SK-N-SH treated with all-trans-retinoic acid at 6 μM for 48 hours (cell line): ENCODE results near the gene DNM2.

Source experiments
- ATAC-seq: fragments of 200-7000 bp; cut with Tn5 transposase; 3 replicates; pipeline ENCODE4 v1.9.1; 2020; ENCODE audit warnings: mild to moderate bottlenecking, moderate library complexity
- ARNTL ChIP-seq: fragments of 450-650 bp; formaldehyde crosslinking; IDR thresholded peaks from 2 replicates; pipeline ENCODE4 v1.5.0; 2020; ENCODE audit warnings: low read depth, mild to moderate bottlenecking, moderate library complexity, borderline replicate concordance
- BACH2 ChIP-seq: fragments of 250-450 bp; sonication (Bioruptor Pico); IDR thresholded peaks from 2 replicates; pipeline ENCODE4 v1.9.0; 2021; ENCODE audit warnings: mild to moderate bottlenecking, borderline replicate concordance
- CSDC2 ChIP-seq: fragments of 250-450 bp; sonication (Bioruptor Pico); IDR thresholded peaks from 2 replicates; pipeline ENCODE4 v1.5.0; 2020; ENCODE audit warnings: mild to moderate bottlenecking, moderate library complexity
- ESRRG ChIP-seq: fragments of 250-450 bp; sonication (Bioruptor Pico); IDR thresholded peaks from 2 replicates; pipeline ENCODE4 v1.6.1; 2021; ENCODE audit warnings: mild to moderate bottlenecking
- GLIS3 ChIP-seq: fragments of 250-450 bp; sonication (Bioruptor Pico); IDR thresholded peaks from 2 replicates; pipeline ENCODE4 v1.5.0; 2020; ENCODE audit warnings: mild to moderate bottlenecking, moderate library complexity
- ISL1 ChIP-seq: fragments of 250-450 bp; sonication (Bioruptor Pico); IDR thresholded peaks from 2 replicates; pipeline ENCODE4 v2.1.2; 2022; ENCODE audit warnings: mild to moderate bottlenecking, moderate library complexity
- OSR1 ChIP-seq: fragments of 250-450 bp; sonication (Bioruptor Pico); IDR thresholded peaks from 2 replicates; pipeline ENCODE4 v1.8.0; 2022; ENCODE audit warnings: moderate library complexity, mild to moderate bottlenecking, inconsistent platforms
- PPARA ChIP-seq: fragments of 250-450 bp; sonication (Bioruptor Pico); IDR thresholded peaks from 2 replicates; pipeline ENCODE4 v1.5.0; 2020; ENCODE audit warnings: mild to moderate bottlenecking, borderline replicate concordance
- RARB ChIP-seq: fragments of 250-450 bp; sonication (Bioruptor Pico); IDR thresholded peaks from 2 replicates; pipeline ENCODE4 v1.8.0; 2021; ENCODE audit warnings: mild to moderate bottlenecking, moderate library complexity
- SNAI2 ChIP-seq: fragments of 250-450 bp; sonication (Bioruptor Pico); IDR thresholded peaks from 2 replicates; pipeline ENCODE4 v1.5.0; 2020; ENCODE audit warnings: mild to moderate bottlenecking, moderate library complexity
- TCF4 ChIP-seq: fragments of 250-450 bp; sonication (Bioruptor Pico); IDR thresholded peaks from 2 replicates; pipeline ENCODE4 v1.8.0; 2021; ENCODE audit warnings: mild to moderate bottlenecking, moderate library complexity, borderline replicate concordance
- TOX ChIP-seq: fragments of 250-450 bp; sonication (Bioruptor Pico); IDR thresholded peaks from 2 replicates; pipeline ENCODE4 v1.8.0; 2021; ENCODE audit warnings: mild to moderate bottlenecking, moderate library complexity, borderline replicate concordance
- TSHZ2 ChIP-seq: fragments of 250-450 bp; sonication (Bioruptor Pico); IDR thresholded peaks from 2 replicates; pipeline ENCODE4 v1.5.0; 2020; ENCODE audit warnings: mild to moderate bottlenecking, moderate library complexity
- ZC3H10 ChIP-seq: fragments of 250-450 bp; sonication (Bioruptor Pico); IDR thresholded peaks from 2 replicates; pipeline ENCODE4 v1.5.1; 2021; ENCODE audit warnings: mild to moderate bottlenecking, moderate library complexity
- ZFP3 ChIP-seq: fragments of 250-450 bp; sonication (Bioruptor Pico); IDR thresholded peaks from 2 replicates; pipeline ENCODE4 v1.5.0; 2020; ENCODE audit warnings: mild to moderate bottlenecking, moderate library complexity
- ZFP30 ChIP-seq: fragments of 450-650 bp; formaldehyde crosslinking; IDR thresholded peaks from 2 replicates; pipeline ENCODE4 v1.5.0; 2022; ENCODE audit warnings: mild to moderate bottlenecking, moderate library complexity
- ZNF565 ChIP-seq: fragments of 450-650 bp; formaldehyde crosslinking; conservative IDR thresholded peaks from 2 replicates; pipeline ENCODE4 v1.5.0; 2020; ENCODE audit warnings: low read depth, mild to moderate bottlenecking, moderate library complexity
- ZNF70 ChIP-seq: fragments of 450-650 bp; formaldehyde crosslinking; IDR thresholded peaks from 2 replicates; pipeline ENCODE4 v1.5.0; 2020; ENCODE audit warnings: mild to moderate bottlenecking, moderate library complexity
- ZNF8 ChIP-seq: fragments of 450-650 bp; formaldehyde crosslinking; IDR thresholded peaks from 2 replicates; pipeline ENCODE4 v1.5.0; 2020; ENCODE audit warnings: mild to moderate bottlenecking, moderate library complexity
- TF ChIP-seq, protein P1 (sequence below): fragments of 250-450 bp; sonication (Bioruptor Pico); IDR thresholded peaks from 2 replicates; pipeline ENCODE4 v1.8.0; 2021; ENCODE audit warnings: low read depth, mild to moderate bottlenecking, moderate library complexity, borderline replicate concordance
- TF ChIP-seq, protein P2 (sequence below): fragments of 250-450 bp; sonication (Bioruptor Pico); IDR thresholded peaks from 2 replicates; pipeline ENCODE4 v1.5.1; 2021; ENCODE audit warnings: mild to moderate bottlenecking, moderate library complexity

DNM2 gene

DNA sequence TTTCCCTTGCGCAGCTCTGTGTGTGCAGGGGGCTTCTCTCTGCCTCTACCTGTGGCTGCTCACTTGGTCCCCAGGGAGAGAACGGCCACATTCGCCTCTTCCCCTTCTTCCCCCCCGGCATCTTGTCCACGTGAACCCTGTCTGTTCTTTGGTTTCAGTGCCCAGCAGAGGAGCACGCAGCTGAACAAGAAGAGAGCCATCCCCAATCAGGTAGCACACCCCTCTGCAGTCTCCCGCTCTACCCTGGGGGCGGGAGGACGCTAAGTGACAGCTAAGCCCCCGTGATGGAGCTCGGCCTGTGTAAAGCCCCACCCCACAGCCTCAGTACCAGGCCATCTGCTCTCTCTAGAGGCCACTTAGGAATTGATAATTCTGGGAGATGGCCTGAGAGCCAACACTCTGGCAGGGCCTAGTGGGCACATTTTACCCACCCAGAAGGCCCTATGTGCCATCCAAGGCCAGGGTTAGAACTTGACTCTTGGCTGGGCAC lies 87.9 kb downstream of the DNM2 start:
- no peak for ATAC-seq
- no peak for TF ChIP-seq GLIS3 (CRISPR knock-in tag)
- no peak for TF ChIP-seq CSDC2 (CRISPR knock-in tag)
- no peak for TF ChIP-seq ZFP3 (CRISPR knock-in tag)
- TF ChIP-seq, protein P1, sequence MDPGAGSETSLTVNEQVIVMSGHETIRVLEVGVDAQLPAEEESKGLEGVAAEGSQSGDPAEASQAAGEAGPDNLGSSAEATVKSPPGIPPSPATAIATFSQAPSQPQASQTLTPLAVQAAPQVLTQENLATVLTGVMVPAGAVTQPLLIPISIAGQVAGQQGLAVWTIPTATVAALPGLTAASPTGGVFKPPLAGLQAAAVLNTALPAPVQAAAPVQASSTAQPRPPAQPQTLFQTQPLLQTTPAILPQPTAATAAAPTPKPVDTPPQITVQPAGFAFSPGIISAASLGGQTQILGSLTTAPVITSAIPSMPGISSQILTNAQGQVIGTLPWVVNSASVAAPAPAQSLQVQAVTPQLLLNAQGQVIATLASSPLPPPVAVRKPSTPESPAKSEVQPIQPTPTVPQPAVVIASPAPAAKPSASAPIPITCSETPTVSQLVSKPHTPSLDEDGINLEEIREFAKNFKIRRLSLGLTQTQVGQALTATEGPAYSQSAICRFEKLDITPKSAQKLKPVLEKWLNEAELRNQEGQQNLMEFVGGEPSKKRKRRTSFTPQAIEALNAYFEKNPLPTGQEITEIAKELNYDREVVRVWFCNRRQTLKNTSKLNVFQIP, result no peak
- no peak for TF ChIP-seq BACH2 (CRISPR knock-in tag)
- no peak for TF ChIP-seq ZNF565 (CRISPR knock-in tag)
- TF ChIP-seq ZNF70, result no peak
- TF ChIP-seq, protein P2, sequence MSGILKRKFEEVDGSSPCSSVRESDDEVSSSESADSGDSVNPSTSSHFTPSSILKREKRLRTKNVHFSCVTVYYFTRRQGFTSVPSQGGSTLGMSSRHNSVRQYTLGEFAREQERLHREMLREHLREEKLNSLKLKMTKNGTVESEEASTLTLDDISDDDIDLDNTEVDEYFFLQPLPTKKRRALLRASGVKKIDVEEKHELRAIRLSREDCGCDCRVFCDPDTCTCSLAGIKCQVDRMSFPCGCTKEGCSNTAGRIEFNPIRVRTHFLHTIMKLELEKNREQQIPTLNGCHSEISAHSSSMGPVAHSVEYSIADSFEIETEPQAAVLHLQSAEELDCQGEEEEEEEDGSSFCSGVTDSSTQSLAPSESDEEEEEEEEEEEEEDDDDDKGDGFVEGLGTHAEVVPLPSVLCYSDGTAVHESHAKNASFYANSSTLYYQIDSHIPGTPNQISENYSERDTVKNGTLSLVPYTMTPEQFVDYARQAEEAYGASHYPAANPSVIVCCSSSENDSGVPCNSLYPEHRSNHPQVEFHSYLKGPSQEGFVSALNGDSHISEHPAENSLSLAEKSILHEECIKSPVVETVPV (CRISPR knock-in tag), result no peak
- TF ChIP-seq ZFP30 (CRISPR knock-in tag), result no peak
- TF ChIP-seq ISL1 (CRISPR knock-in tag), result no peak
- TF ChIP-seq ESRRG (CRISPR knock-in tag), result no peak
- no peak for TF ChIP-seq TCF4 (CRISPR knock-in tag)

GRCh38 chr19:10808937-10809649 lies 91.2 kb downstream of the DNM2 start:
- no peak for ATAC-seq
- TF ChIP-seq RARB (CRISPR knock-in tag), result no peak
- no peak for TF ChIP-seq BACH2 (CRISPR knock-in tag)
- TF ChIP-seq OSR1, result no peak
- no peak for TF ChIP-seq ARNTL (CRISPR knock-in tag)

GRCh38 chr19:10809651-10810285 lies 91.9 kb downstream of the DNM2 start:
- no peak for TF ChIP-seq RARB (CRISPR knock-in tag)
- no peak for TF ChIP-seq ISL1 (CRISPR knock-in tag)
- no peak for TF ChIP-seq TOX (CRISPR knock-in tag)
- no peak for TF ChIP-seq TSHZ2
- TF ChIP-seq GLIS3 (CRISPR knock-in tag), result no peak
- no peak for TF ChIP-seq TCF4 (CRISPR knock-in tag)
- no peak for TF ChIP-seq ZNF70
- TF ChIP-seq ESRRG (CRISPR knock-in tag), result no peak
- no peak for TF ChIP-seq ARNTL (CRISPR knock-in tag)
- no peak for TF ChIP-seq OSR1
- TF ChIP-seq, protein P1, result no peak
- no peak for TF ChIP-seq CSDC2 (CRISPR knock-in tag)
- TF ChIP-seq, all 23 proteins: peak for 0
- no peak for ATAC-seq

GRCh38 chr19:10811391-10812111 lies 93.7 kb downstream of the DNM2 start:
- TF ChIP-seq OSR1, result no peak
- no peak for TF ChIP-seq ARNTL (CRISPR knock-in tag)
- no peak for TF ChIP-seq ZNF8 (CRISPR knock-in tag)
- TF ChIP-seq SNAI2, result no peak
- TF ChIP-seq, protein P2 (CRISPR knock-in tag), result no peak
- no peak for TF ChIP-seq ZFP30 (CRISPR knock-in tag)
- no peak for TF ChIP-seq ISL1 (CRISPR knock-in tag)
- TF ChIP-seq PPARA, result no peak
- no peak for TF ChIP-seq TCF4 (CRISPR knock-in tag)
- no peak for TF ChIP-seq BACH2 (CRISPR knock-in tag)
- TF ChIP-seq ZC3H10, result no peak
- no peak for TF ChIP-seq ZNF565 (CRISPR knock-in tag)
- TF ChIP-seq ZNF70, result no peak
- ATAC-seq, result no peak
